ENCODE measurements around the gene BCAS1. TPM values are rescaled to one million over a fixed set of nuclear protein-coding genes. Genes with fewer than 3 reads are reported as not detected.

The BCAS1 gene
- total RNA-seq, 1 donor from 2014 or later, result 0.81 TPM

DNA sequence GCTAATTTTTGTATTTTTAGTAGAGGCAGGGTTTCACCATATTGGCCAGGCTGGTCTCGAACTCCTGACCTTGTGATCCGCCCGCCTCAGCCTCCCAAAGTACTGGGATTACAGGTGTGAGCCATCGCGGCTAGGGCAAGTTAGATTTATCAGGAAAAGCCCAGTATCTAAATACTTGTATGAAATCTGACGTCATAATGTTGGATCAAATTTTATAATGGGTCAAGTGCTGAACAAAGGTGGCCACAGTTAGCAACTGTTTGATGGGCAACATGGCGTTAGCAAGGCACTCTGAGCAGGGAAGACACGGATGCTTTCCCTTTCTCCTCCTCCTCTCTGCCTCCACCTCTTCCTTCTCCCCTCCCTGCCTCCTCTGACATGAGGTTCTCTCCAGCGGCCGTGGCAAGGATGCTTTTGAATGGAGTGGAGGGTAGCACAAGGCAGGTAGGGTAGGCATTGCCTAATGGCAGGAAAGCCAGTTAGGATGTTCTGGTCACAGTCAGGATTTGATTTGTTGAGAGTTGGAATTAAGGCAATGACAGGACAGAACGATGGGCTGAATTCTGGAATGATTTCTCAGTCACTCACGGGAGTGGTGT is 149.6 kb downstream of the BCAS1 start:
- Histone ChIP-seq H3K36me3 (no peaks in the 10 kb centered on the region), H3K27me3 (no peaks in the 10 kb centered on the region), H3K9me3 (no peaks in the 10 kb centered on the region), H3K4me3 (no peak overlapping the region), H3K27ac (no peak overlapping the region), H3K4me1 (peaks cover 28% of the 10 kb centered on the region)
- TF ChIP-seq CTCF (IDR thresholded peaks at IDR 0.05), result no peak
- no peak for DNase-seq
- ATAC-seq, result no peak
- intact Hi-C loops (cut with DNase I), result no loop called here

DNA sequence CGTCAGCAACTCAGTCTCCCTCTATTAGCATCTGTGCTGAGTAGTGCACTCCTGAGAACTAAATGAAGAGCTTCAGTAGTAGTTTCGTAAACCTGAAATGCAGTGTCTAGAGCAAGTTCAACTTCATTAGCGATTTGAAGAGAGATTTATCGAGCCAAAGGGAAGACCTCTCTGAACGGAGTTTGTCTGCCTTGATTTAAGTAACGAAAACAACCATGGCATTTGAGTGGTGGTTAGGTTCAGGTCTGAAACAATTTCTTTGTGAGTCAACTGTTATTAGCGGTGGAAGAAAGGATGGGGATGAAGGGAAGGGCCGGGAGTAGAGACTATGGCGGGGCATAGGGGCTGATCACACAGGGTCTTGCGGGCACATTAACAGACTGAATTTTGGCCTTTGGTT is 150.5 kb downstream of the BCAS1 start:
- intact Hi-C loops (cut with DNase I), result loop anchor here (10.0 kb wide), 1 partner anchor 345 kb away; no protein-coding TSS in a partner anchor
- peaks cover 31% of the 10 kb centered on the region for H3K4me1 ChIP-seq
- H3K27me3 ChIP-seq, result no peaks in the 10 kb centered on the region
- H3K4me3 ChIP-seq, result no peak overlapping the region
- TF ChIP-seq CTCF (IDR thresholded peaks at IDR 0.05), result no peak
- no peaks in the 10 kb centered on the region for H3K36me3 ChIP-seq
- no peak overlapping the region for H3K27ac ChIP-seq
- DNase-seq (no peak), ATAC-seq (no peak)
- H3K9me3 ChIP-seq, result no peaks in the 10 kb centered on the region

DNA sequence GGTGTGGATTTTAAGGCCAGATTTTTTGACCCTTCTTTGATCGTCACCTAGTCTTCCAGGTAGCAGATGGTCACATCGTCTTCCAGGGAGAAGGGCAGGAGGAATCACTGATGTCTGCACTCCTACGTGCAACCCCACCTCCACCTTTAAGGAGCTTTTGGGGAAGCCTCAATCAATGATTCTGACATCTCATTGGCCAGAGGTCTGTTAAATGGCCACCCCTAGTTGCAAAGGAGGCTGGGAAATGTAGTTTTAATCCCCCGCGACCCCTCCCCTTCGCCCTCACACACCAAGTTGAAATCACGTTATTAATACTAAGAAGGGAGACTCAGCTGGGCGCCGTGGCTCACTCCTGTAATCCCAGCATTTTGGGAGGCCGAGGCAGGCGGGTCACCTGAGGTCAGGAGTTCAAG is 151.4 kb downstream of the BCAS1 start:
- DNase-seq (no peak), ATAC-seq (no peak)
- intact Hi-C loops (cut with DNase I), result loop anchor here (10.0 kb wide), 1 partner anchor 344 kb away; no protein-coding TSS in a partner anchor
- Histone ChIP-seq H3K9me3 (no peaks in the 10 kb centered on the region), H3K36me3 (no peaks in the 10 kb centered on the region), H3K4me3 (no peak overlapping the region), H3K4me1 (peaks cover 35% of the 10 kb centered on the region), H3K27me3 (no peaks in the 10 kb centered on the region), H3K27ac (no peak overlapping the region)
- TF ChIP-seq CTCF (IDR thresholded peaks at IDR 0.05), result no peak

GRCh38 chr20:53918020-53918311 is 152.4 kb downstream of the BCAS1 start:
- Histone ChIP-seq H3K27ac (peak overlapping the region; percentile 90), H3K27me3 (no peaks in the 10 kb centered on the region), H3K36me3 (no peaks in the 10 kb centered on the region), H3K4me3 (no peak overlapping the region), H3K4me1 (peaks cover 29% of the 10 kb centered on the region), H3K9me3 (no peaks in the 10 kb centered on the region)
- ATAC-seq (no peak), DNase-seq (no peak)
- TF ChIP-seq CTCF (IDR thresholded peaks at IDR 0.05), result no peak
- intact Hi-C loops (cut with DNase I), result loop anchor here (10.0 kb wide), 1 partner anchor 343 kb away; no protein-coding TSS in a partner anchor

- Histone ChIP-seq H3K9me3 (no peaks in the 10 kb centered on the region), H3K27ac (peak overlapping the region; percentile 90), H3K27me3 (no peaks in the 10 kb centered on the region), H3K36me3 (no peaks in the 10 kb centered on the region), H3K4me3 (no peak overlapping the region), H3K4me1 (peaks cover 29% of the 10 kb centered on the region)
- TF ChIP-seq CTCF (IDR thresholded peaks at IDR 0.05), result no peak
- ATAC-seq (peak; percentile 40), DNase-seq (no peak)
- intact Hi-C loops (cut with DNase I), result loop anchor here (10.0 kb wide), 1 partner anchor 343 kb away; no protein-coding TSS in a partner anchor
Measured at GRCh38 chr20:53917145-53918019, 153.0 kb downstream of the BCAS1 start.

Data from upper lobe of right lung (tissue), 1 donor.